Keratinocyte (primary cell): ENCODE data around the gene CALML5. TPM values are rescaled to one million over a fixed set of nuclear protein-coding genes. Genes with fewer than 3 reads are reported as not detected.

ENCODE experiments used
- DNase-seq: peaks from one replicate; pipeline ENCODE4 v3.0.0-alpha.2; 2011; ENCODE audit warnings: low read depth, missing footprints, low spot score
- FAIRE-seq: peaks from 2 replicates; lab custom pipeline; 2011; peaks lifted over from hg19 to GRCh38; lab: Jason Lieb, UNC
- H2AFZ ChIP-seq: 2 replicates; pipeline ENCODE4 v1.6.0; 2012; ENCODE audit warnings: low read length, control low read depth, inconsistent platforms; ENCODE audit not compliant: control insufficient read depth
- H3K27ac ChIP-seq: 2 replicates; pipeline ENCODE4 v1.5.1; 2011; ENCODE audit warnings: low read length; ENCODE audit not compliant: control insufficient read depth, insufficient read depth
- H3K27me3 ChIP-seq: 3 replicates; pipeline ENCODE4 v1.6.0; 2011; ENCODE audit warnings: low read length; ENCODE audit not compliant: control insufficient read depth, insufficient read depth; ENCODE audit errors: extremely low read depth
- H3K36me3 ChIP-seq, 2 experiments: 2 replicates in 1 of 2; 3 replicates in 1 of 2; pipeline ENCODE4 v1.5.1; 2011; ENCODE audit warnings: low read length in 2 of 2, mild to moderate bottlenecking in 1 of 2; ENCODE audit not compliant: control insufficient read depth in 2 of 2, insufficient read depth in 2 of 2; ENCODE audit errors: extremely low read depth in 1 of 2
- H3K4me1 ChIP-seq: 3 replicates; pipeline ENCODE4 v1.5.1; 2011; ENCODE audit warnings: low read length; ENCODE audit not compliant: control insufficient read depth, insufficient read depth; ENCODE audit errors: extremely low read depth
- H3K4me2 ChIP-seq: 3 replicates; pipeline ENCODE4 v1.6.0; 2011; ENCODE audit warnings: low read depth, low read length; ENCODE audit not compliant: control insufficient read depth, insufficient read depth; ENCODE audit errors: extremely low read depth
- H3K4me3 ChIP-seq, 3 experiments: fragments of 200-600 bp in 1 of 3; sonication (generic) in 1 of 3; 2 replicates in 2 of 3; 3 replicates in 1 of 3; pipeline ENCODE4 v1.5.1; 2011 to 2016; ENCODE audit warnings: low read length in 3 of 3, mild to moderate bottlenecking in 3 of 3, control low read depth in 2 of 3, inconsistent platforms in 1 of 3, low read depth in 1 of 3, mixed read lengths in 1 of 3, mixed run types in 1 of 3, moderate library complexity in 1 of 3; ENCODE audit not compliant: control insufficient read depth in 2 of 3, insufficient read depth in 2 of 3; ENCODE audit errors: extremely low read depth in 1 of 3
- H3K79me2 ChIP-seq: 2 replicates; pipeline ENCODE4 v1.6.0; 2012; ENCODE audit warnings: low read length; ENCODE audit not compliant: control insufficient read depth, insufficient read depth
- H3K9ac ChIP-seq: 3 replicates; pipeline ENCODE4 v1.6.0; 2011; ENCODE audit warnings: low read length; ENCODE audit not compliant: control insufficient read depth, insufficient read depth; ENCODE audit errors: extremely low read depth
- H3K9me1 ChIP-seq: 3 replicates; pipeline ENCODE4 v1.6.0; 2011; ENCODE audit warnings: low read length; ENCODE audit not compliant: control insufficient read depth, insufficient read depth; ENCODE audit errors: extremely low read depth
- H3K9me3 ChIP-seq: 2 replicates; pipeline ENCODE4 v1.5.1; 2012; ENCODE audit warnings: low read depth, low read length; ENCODE audit not compliant: control insufficient read depth
- H4K20me1 ChIP-seq: 3 replicates; pipeline ENCODE4 v1.6.0; 2011; ENCODE audit warnings: low read length; ENCODE audit not compliant: control insufficient read depth, insufficient read depth; ENCODE audit errors: extremely low read depth
- CTCF ChIP-seq, 3 experiments: IDR thresholded peaks in 1 of 3; conservative IDR thresholded peaks in 1 of 3; optimal IDR thresholded peaks in 1 of 3; 2 replicates in 2 of 3; 3 replicates in 1 of 3; pipeline versions ENCODE3 to v1.5.1; 2011; ENCODE audit warnings: low read length in 3 of 3, mild to moderate bottlenecking in 3 of 3, moderate library complexity in 2 of 3, control low read depth in 1 of 3, inconsistent platforms in 1 of 3; ENCODE audit not compliant: insufficient read depth in 2 of 3; ENCODE audit errors: extremely low read depth in 1 of 3
- EZH2 ChIP-seq: IDR thresholded peaks from one replicate; pipeline ENCODE4 v1.6.1; 2012; ENCODE audit warnings: inconsistent platforms, mild to moderate bottlenecking, low read length, moderate library complexity
- dilution Hi-C: fragments of 300-500 bp; cut with MboI; formaldehyde crosslinking; loops from one replicate; pipeline ENCODE4 v1.7.0; 2020; ENCODE audit warnings: low sequenced_read_pairs; ENCODE audit not compliant: extremely low pct_ligation_motif_present
- polyA plus RNA-seq, 5 experiments: library from polyadenylated mRNA; depleted of rRNA in 3 of 5; stranded (reverse) in 3 of 5; stranded (forward) in 1 of 5; unstranded in 1 of 5; fragments of >200 nt; gene quantifications; 1 replicate in 1 of 5; 2 replicates in 3 of 5; 3 replicates in 1 of 5; pipeline versions ENCODE4 v1.2.1 to v1.2.3, GENCODE V29; 2011 to 2012; ENCODE audit warnings: missing spikeins in 2 of 5, low read depth in 1 of 5, low replicate concordance in 1 of 5

Gene CALML5
- polyA plus RNA-seq, 1 donor (not counting 4 experiments of a cell fraction or from before 2014, with no cell fraction given), result 5.7 TPM

GRCh38 chr10:5545778-5546710, 46.7 kb upstream of the CALML5 start:
- dilution Hi-C loops, result no loop called here
- no peaks in the 10 kb centered on the region for H4K20me1 ChIP-seq
- no peak for TF ChIP-seq EZH2
- TF ChIP-seq CTCF (optimal IDR thresholded peaks at IDR 0.05 in 1 of 3, IDR thresholded peaks at IDR 0.05 in 1 of 3, conservative IDR thresholded peaks at IDR 0.05 in 1 of 3; ENCODE audit: extremely low read depth in 1 of 3, insufficient read depth in 2 of 3, low read length in 3 of 3), result no peak
- peak overlapping the region; percentile 68 for H3K4me2 ChIP-seq
- no peak for FAIRE-seq
- no peak overlapping the region for H3K4me3 ChIP-seq
- H3K9me1 ChIP-seq, result no peaks in the 10 kb centered on the region
- DNase-seq, result no peak
- H3K27ac ChIP-seq, result peak overlapping the region; percentile 87
- no peak overlapping the region for H2AFZ ChIP-seq
- no peaks in the 10 kb centered on the region for H3K79me2 ChIP-seq
- H3K9ac ChIP-seq, result peak overlapping the region; percentile 31
- H3K27me3 ChIP-seq, result no peaks in the 10 kb centered on the region
- no peaks in the 10 kb centered on the region for H3K9me3 ChIP-seq
- peaks cover 46% of the 10 kb centered on the region for H3K4me1 ChIP-seq
- H3K36me3 ChIP-seq, result no peaks in the 10 kb centered on the region

- TF ChIP-seq CTCF (optimal IDR thresholded peaks at IDR 0.05 in 1 of 3, IDR thresholded peaks at IDR 0.05 in 1 of 3, conservative IDR thresholded peaks at IDR 0.05 in 1 of 3; ENCODE audit: extremely low read depth in 1 of 3, insufficient read depth in 2 of 3, low read length in 3 of 3), result no peak
- no peak for TF ChIP-seq EZH2
- no peak overlapping the region for H2AFZ ChIP-seq
- DNase-seq, result no peak
- no peaks in the 10 kb centered on the region for H3K36me3 ChIP-seq
- no peak overlapping the region for H3K4me3 ChIP-seq
- H4K20me1 ChIP-seq, result no peaks in the 10 kb centered on the region
- H3K27ac ChIP-seq, result no peak overlapping the region
- H3K4me1 ChIP-seq, result peaks cover 42% of the 10 kb centered on the region
- no peaks in the 10 kb centered on the region for H3K27me3 ChIP-seq
- no peaks in the 10 kb centered on the region for H3K9me3 ChIP-seq
- H3K4me2 ChIP-seq, result no peak overlapping the region
- FAIRE-seq, result no peak
- no peak overlapping the region for H3K9ac ChIP-seq
- dilution Hi-C loops, result no loop called here
- H3K9me1 ChIP-seq, result no peaks in the 10 kb centered on the region
- H3K79me2 ChIP-seq, result no peaks in the 10 kb centered on the region
These were observed 46.0 kb upstream of the CALML5 start for GRCh38 chr10:5545426-5545777.
